Right lobe of liver (tissue), 4 donors: Measurements from ENCODE around the gene ACP7.
A peak's percentile ranks its signal among the peaks of the same experiment; 100 is the strongest.

Experiments used
- CTCF ChIP-seq, 4 donors: fragments of 200-600 bp in 3 of 4; fragments of 450-650 bp in 1 of 4; IDR thresholded peaks; one replicate each; pipeline versions ENCODE4 v1.5.1 to v1.8.0; 2016 to 2022; ENCODE audit warnings: antibody characterized with exemption in 4 of 4, mild to moderate bottlenecking in 2 of 4
- POLR2A ChIP-seq: fragments of 450-650 bp; IDR thresholded peaks from one replicate; pipeline ENCODE4 v1.6.1; 2017; ENCODE audit warnings: antibody characterized with exemption, mild to moderate bottlenecking
- donor health status: DM: no; HTN: no; CAD: no.
- donor health status: DM: no; HTN: no; CAD: no.
- donor health status: DM: no; HTN: yes; CAD: no.

- peak; percentile 63 to 87 (median 83) for TF ChIP-seq CTCF (IDR thresholded peaks at IDR 0.05)
- TF ChIP-seq POLR2A, result no peak
Observed at GRCh38 chr19:39052243-39052746, 31.9 kb upstream of the ACP7 start.
